HCT116 (cell line): ENCODE measurements around the gene SMARCAL1. TPM values are rescaled to one million over a fixed set of nuclear protein-coding genes. Genes with fewer than 3 reads are reported as not detected.

Source experiments
- ATAC-seq: fragments of 200-7000 bp; cut with Tn5 transposase; 2 replicates; pipeline ENCODE4 v1.9.1; 2020; ENCODE audit warnings: mild to moderate bottlenecking, moderate library complexity
- BruUV-seq: library from RNA; stranded (reverse); fragments of 400-500 nt; replicated peaks from 2 replicates; lab custom pipeline; 2021; lab: Mats Ljungman, UMichigan
- CTCF ChIA-PET: fragments of 300-600 bp; sonication (Branson Sonifier 250); formaldehyde crosslinking; loops from one replicate; lab custom pipeline; 2021; ENCODE audit warnings: antibody characterized with exemption; lab: Charles Lee
- POLR2A ChIA-PET: fragments of 300-600, 350-600 bp; sonication (Branson Sonifier 250); formaldehyde crosslinking; loops from one replicate; lab custom pipeline; 2021; ENCODE audit warnings: antibody characterized with exemption; lab: Charles Lee
- RAD21 ChIA-PET, 2 experiments: fragments of 300-600 bp; sonication (Branson Sonifier 250); formaldehyde crosslinking; loops; one replicate each; lab custom pipeline; 2023; ENCODE audit warnings: low total read pairs in 2 of 2; ENCODE audit not compliant: uncharacterized antibody in 2 of 2, unreplicated experiment in 2 of 2, low non-redundant PET in 1 of 2; lab: Charles Lee
- DNase-seq: peaks from one replicate; pipeline ENCODE4 v3.0.0-alpha.2; 2010; ENCODE audit warnings: low read depth, low spot score
- H2AFZ ChIP-seq: fragments of 200-600 bp; shearing (Covaris generic), sonication (generic); 2 replicates; pipeline ENCODE4 v1.6.1; 2017; ENCODE audit warnings: low read depth, mixed run types, mixed read lengths, antibody characterized with exemption, low read length; ENCODE audit not compliant: poor library complexity, severe bottlenecking
- H3K27ac ChIP-seq: 2 replicates; pipeline ENCODE4 v1.5.1; 2012; ENCODE audit warnings: low read depth, low read length
- H3K27me3 ChIP-seq: fragments of 200-600 bp; sonication (generic); 2 replicates; pipeline ENCODE4 v1.6.1; 2016; ENCODE audit warnings: mixed run types, low read length, mixed read lengths; ENCODE audit not compliant: insufficient read depth
- H3K36me3 ChIP-seq, 2 experiments: fragments of 200-500 bp in 1 of 2; fragments of 200-600 bp in 1 of 2; sonication (Bioruptor generic) in 1 of 2; sonication (generic) in 1 of 2; 2 replicates each; pipeline versions ENCODE4 v1.5.1 to v1.6.1; 2014 to 2016; ENCODE audit warnings: low read length in 2 of 2, inconsistent platforms in 1 of 2, mixed read lengths in 1 of 2, mixed run types in 1 of 2; ENCODE audit not compliant: insufficient read depth in 2 of 2, control insufficient read depth in 1 of 2
- H3K4me1 ChIP-seq, 2 experiments: fragments of 200-600 bp in 1 of 2; sonication (generic) in 1 of 2; 2 replicates each; pipeline versions ENCODE4 v1.5.1 to v1.6.1; 2012 to 2017; ENCODE audit warnings: low read length in 2 of 2, inconsistent platforms in 1 of 2, mild to moderate bottlenecking in 1 of 2, mixed read lengths in 1 of 2, mixed run types in 1 of 2, moderate library complexity in 1 of 2; ENCODE audit not compliant: insufficient read depth in 2 of 2, control insufficient read depth in 1 of 2
- H3K4me2 ChIP-seq: fragments of 200-600 bp; sonication (generic); 2 replicates; pipeline ENCODE4 v1.6.1; 2017; ENCODE audit warnings: mixed run types, low read length, mixed read lengths
- H3K4me3 ChIP-seq, 2 experiments: fragments of 200-600 bp in 1 of 2; sonication (generic) in 1 of 2; replicated peaks in 1 of 2; 2 replicates each; pipeline ENCODE4 v1.5.1; 2011 to 2016; ENCODE audit warnings: low read length in 2 of 2, control low read depth in 1 of 2, low read depth in 1 of 2, mild to moderate bottlenecking in 1 of 2, mixed read lengths in 1 of 2, mixed run types in 1 of 2
- H3K79me2 ChIP-seq: fragments of 200-600 bp; sonication (generic); 2 replicates; pipeline ENCODE4 v1.6.1; 2017; ENCODE audit warnings: mild to moderate bottlenecking, mixed run types, low read length, moderate library complexity, mixed read lengths; ENCODE audit not compliant: insufficient read depth
- H3K9ac ChIP-seq: fragments of 200-600 bp; sonication (generic); 2 replicates; pipeline ENCODE4 v1.6.1; 2016; ENCODE audit warnings: low read length, mixed read lengths
- H3K9me2 ChIP-seq: fragments of 200-600 bp; sonication (generic), shearing (Covaris generic); 2 replicates; pipeline ENCODE4 v1.6.1; 2017; ENCODE audit warnings: mixed run types, mild to moderate bottlenecking, moderate library complexity; ENCODE audit not compliant: insufficient read depth
- H3K9me3 ChIP-seq, 2 experiments: fragments of 200-500 bp in 1 of 2; fragments of 200-600 bp in 1 of 2; sonication (Bioruptor generic) in 1 of 2; sonication (generic) in 1 of 2; 2 replicates each; pipeline ENCODE4 v1.6.1; 2014 to 2017; ENCODE audit warnings: low read length in 2 of 2, mixed read lengths in 2 of 2, inconsistent platforms in 1 of 2, low read depth in 1 of 2, mild to moderate bottlenecking in 1 of 2, mixed run types in 1 of 2, moderate library complexity in 1 of 2; ENCODE audit not compliant: control insufficient read depth in 1 of 2, insufficient read depth in 1 of 2
- H4K20me1 ChIP-seq: fragments of 200-600 bp; sonication (generic), shearing (Covaris generic); 2 replicates; pipeline ENCODE4 v1.6.1; 2017; ENCODE audit warnings: mixed run types, mild to moderate bottlenecking, moderate library complexity; ENCODE audit not compliant: insufficient read depth
- CBX3 ChIP-seq: IDR thresholded peaks from 2 replicates; pipeline ENCODE4 v1.6.1; 2012; ENCODE audit warnings: low read depth
- FOSL1 ChIP-seq: IDR thresholded peaks from 2 replicates; pipeline ENCODE4 v1.6.1; 2012; ENCODE audit warnings: low read depth
- JUND ChIP-seq: IDR thresholded peaks from 2 replicates; pipeline ENCODE4 v1.6.1; 2012
- RAD21 ChIP-seq: IDR thresholded peaks from 2 replicates; pipeline ENCODE4 v1.6.1; 2012; ENCODE audit warnings: low read depth, mild to moderate bottlenecking
- SIN3A ChIP-seq: IDR thresholded peaks from 2 replicates; pipeline ENCODE4 v1.6.1; 2012; ENCODE audit warnings: low read depth
- TCF7L2 ChIP-seq: IDR thresholded peaks from 2 replicates; pipeline ENCODE4 v1.7.0; 2011; ENCODE audit warnings: borderline replicate concordance, inconsistent platforms; ENCODE audit not compliant: insufficient read depth, insufficient read length; ENCODE audit errors: extremely low read depth
- ZFX ChIP-seq: fragments of 450-650 bp; IDR thresholded peaks from 2 replicates; pipeline ENCODE4 v1.6.1; 2017
- ZNF274 ChIP-seq: fragments of 200-500 bp; sonication (Bioruptor generic); IDR thresholded peaks from 2 replicates; pipeline ENCODE4 v1.6.1; 2014; ENCODE audit warnings: mild to moderate bottlenecking, low read depth, low read length, inconsistent platforms
- intact Hi-C: fragments of 100-400 bp; cut with micrococcal nuclease; formaldehyde crosslinking; loops from 2 replicates; pipeline ENCODE4 v1.10.0; 2022
- total RNA-seq: library from RNA; stranded (reverse); gene quantifications from one replicate; pipeline ENCODE4 v1.2.1, GENCODE V29; 2021; ENCODE audit not compliant: unreplicated experiment
- TF ChIP-seq, protein P1 (sequence below): IDR thresholded peaks from 2 replicates; pipeline ENCODE4 v1.6.1; 2012; ENCODE audit warnings: low read depth
- TF ChIP-seq, protein P2 (sequence below): IDR thresholded peaks from 2 replicates; pipeline ENCODE4 v1.6.1; 2012
- TF ChIP-seq, protein P3 (sequence below), 3 experiments: fragments of 200-600 bp in 1 of 3; sonication (generic) in 1 of 3; IDR thresholded peaks in 2 of 3; conservative IDR thresholded peaks in 1 of 3; 2 replicates each; pipeline ENCODE4 v1.5.1; 2012 to 2017; ENCODE audit warnings: low read depth in 2 of 3, low read length in 2 of 3, antibody characterized with exemption in 1 of 3, borderline replicate concordance in 1 of 3, control low read depth in 1 of 3, mild to moderate bottlenecking in 1 of 3, mixed read lengths in 1 of 3, mixed run types in 1 of 3, moderate library complexity in 1 of 3; ENCODE audit not compliant: insufficient read depth in 1 of 3
- TF ChIP-seq, protein P4 (sequence below): IDR thresholded peaks from 2 replicates; pipeline ENCODE4 v1.6.1; 2011; ENCODE audit warnings: mild to moderate bottlenecking, low read length, moderate library complexity; ENCODE audit not compliant: insufficient replicate concordance; ENCODE audit errors: extremely low read depth

The SMARCAL1 gene
- total RNA-seq, 1 experiment from 2014 or later: 18.0 TPM

DNA sequence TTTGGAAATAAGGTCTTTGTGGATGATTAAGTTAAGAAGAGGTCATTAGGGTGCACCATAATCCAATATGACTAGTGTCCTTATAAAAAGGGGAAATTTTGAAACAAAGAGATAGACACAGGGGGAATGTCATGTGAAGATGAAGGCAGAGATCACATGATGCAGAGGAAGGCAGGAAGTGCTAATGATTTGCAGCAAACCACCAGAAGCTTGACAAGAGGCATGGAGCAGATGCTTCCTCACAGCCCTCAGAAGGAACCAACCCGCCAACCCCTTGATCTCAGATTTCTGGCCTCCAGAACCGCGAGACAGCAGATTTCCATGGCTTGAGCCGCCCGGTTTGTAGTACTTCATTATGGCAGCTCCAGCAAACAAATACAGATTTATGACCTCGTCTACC is 17.4 kb upstream of the SMARCAL1 start (continued):
- TF ChIP-seq, protein P1, sequence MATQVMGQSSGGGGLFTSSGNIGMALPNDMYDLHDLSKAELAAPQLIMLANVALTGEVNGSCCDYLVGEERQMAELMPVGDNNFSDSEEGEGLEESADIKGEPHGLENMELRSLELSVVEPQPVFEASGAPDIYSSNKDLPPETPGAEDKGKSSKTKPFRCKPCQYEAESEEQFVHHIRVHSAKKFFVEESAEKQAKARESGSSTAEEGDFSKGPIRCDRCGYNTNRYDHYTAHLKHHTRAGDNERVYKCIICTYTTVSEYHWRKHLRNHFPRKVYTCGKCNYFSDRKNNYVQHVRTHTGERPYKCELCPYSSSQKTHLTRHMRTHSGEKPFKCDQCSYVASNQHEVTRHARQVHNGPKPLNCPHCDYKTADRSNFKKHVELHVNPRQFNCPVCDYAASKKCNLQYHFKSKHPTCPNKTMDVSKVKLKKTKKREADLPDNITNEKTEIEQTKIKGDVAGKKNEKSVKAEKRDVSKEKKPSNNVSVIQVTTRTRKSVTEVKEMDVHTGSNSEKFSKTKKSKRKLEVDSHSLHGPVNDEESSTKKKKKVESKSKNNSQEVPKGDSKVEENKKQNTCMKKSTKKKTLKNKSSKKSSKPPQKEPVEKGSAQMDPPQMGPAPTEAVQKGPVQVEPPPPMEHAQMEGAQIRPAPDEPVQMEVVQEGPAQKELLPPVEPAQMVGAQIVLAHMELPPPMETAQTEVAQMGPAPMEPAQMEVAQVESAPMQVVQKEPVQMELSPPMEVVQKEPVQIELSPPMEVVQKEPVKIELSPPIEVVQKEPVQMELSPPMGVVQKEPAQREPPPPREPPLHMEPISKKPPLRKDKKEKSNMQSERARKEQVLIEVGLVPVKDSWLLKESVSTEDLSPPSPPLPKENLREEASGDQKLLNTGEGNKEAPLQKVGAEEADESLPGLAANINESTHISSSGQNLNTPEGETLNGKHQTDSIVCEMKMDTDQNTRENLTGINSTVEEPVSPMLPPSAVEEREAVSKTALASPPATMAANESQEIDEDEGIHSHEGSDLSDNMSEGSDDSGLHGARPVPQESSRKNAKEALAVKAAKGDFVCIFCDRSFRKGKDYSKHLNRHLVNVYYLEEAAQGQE: no peak
- TF ChIP-seq TCF7L2 (no peak), JUND (no peak), FOSL1 (no peak), CBX3 (no peak)
- TF ChIP-seq, all 23 proteins: peak for 0

DNA sequence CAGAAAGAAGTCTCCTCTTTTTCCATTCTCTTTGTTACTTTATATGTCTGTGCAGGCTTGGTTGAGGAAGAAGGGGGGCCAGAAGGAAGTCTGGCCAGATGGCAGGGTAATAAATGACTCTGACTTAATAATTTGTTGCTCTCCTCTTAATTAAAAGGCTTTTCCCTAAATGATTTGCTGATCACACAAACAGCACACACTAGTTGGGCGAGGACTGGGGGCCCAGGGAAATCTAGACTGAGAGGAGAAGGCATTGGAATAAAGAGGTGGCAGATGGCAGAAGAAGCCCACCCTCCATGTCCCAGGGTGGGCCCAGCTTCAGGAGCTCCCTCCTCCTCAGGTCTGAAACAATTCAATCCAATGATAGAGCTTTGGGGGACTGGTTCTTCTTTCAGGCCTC is 12.7 kb upstream of the SMARCAL1 start:
- intact Hi-C loops: loop anchor here (5.0 kb wide), 1 partner anchor 287 kb away; no protein-coding TSS in a partner anchor
- ATAC-seq: no peak

More for the DNA sequence above, 12.7 kb upstream of the SMARCAL1 start:
- H3K36me3 ChIP-seq: no peaks in the 10 kb centered on the region
- H3K27ac ChIP-seq: no peak overlapping the region
- no peaks in the 10 kb centered on the region for H3K9me3 ChIP-seq
- no peaks in the 10 kb centered on the region for H3K79me2 ChIP-seq
- POLR2A ChIA-PET: interaction anchor here (1.3 kb wide), 1 partner anchor 99 kb away, joined by 4 read pairs; the partner anchor contains the start of gene RPL37A
- no peak overlapping the region for H3K4me3 ChIP-seq
- H3K9ac ChIP-seq: no peak overlapping the region
- no peak overlapping the region for H3K4me2 ChIP-seq
- RAD21 ChIA-PET: no interaction called here
- H3K4me1 ChIP-seq: no peaks in the 10 kb centered on the region
- TF ChIP-seq SIN3A (no peak), TCF7L2 (no peak), JUND (no peak), ZNF274 (no peak), FOSL1 (no peak), RAD21 (no peak), ZFX (no peak)
- TF ChIP-seq, protein P2, sequence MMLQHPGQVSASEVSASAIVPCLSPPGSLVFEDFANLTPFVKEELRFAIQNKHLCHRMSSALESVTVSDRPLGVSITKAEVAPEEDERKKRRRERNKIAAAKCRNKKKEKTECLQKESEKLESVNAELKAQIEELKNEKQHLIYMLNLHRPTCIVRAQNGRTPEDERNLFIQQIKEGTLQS: no peak
- TF ChIP-seq, protein P3, sequence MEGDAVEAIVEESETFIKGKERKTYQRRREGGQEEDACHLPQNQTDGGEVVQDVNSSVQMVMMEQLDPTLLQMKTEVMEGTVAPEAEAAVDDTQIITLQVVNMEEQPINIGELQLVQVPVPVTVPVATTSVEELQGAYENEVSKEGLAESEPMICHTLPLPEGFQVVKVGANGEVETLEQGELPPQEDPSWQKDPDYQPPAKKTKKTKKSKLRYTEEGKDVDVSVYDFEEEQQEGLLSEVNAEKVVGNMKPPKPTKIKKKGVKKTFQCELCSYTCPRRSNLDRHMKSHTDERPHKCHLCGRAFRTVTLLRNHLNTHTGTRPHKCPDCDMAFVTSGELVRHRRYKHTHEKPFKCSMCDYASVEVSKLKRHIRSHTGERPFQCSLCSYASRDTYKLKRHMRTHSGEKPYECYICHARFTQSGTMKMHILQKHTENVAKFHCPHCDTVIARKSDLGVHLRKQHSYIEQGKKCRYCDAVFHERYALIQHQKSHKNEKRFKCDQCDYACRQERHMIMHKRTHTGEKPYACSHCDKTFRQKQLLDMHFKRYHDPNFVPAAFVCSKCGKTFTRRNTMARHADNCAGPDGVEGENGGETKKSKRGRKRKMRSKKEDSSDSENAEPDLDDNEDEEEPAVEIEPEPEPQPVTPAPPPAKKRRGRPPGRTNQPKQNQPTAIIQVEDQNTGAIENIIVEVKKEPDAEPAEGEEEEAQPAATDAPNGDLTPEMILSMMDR (IDR thresholded peaks at IDR 0.05 in 2 of 3, conservative IDR thresholded peaks at IDR 0.05 in 1 of 3; ENCODE audit: borderline replicate concordance in 1 of 3, insufficient read depth in 1 of 3, low read depth in 2 of 3, low read length in 2 of 3): no peak
- TF ChIP-seq, protein P4, sequence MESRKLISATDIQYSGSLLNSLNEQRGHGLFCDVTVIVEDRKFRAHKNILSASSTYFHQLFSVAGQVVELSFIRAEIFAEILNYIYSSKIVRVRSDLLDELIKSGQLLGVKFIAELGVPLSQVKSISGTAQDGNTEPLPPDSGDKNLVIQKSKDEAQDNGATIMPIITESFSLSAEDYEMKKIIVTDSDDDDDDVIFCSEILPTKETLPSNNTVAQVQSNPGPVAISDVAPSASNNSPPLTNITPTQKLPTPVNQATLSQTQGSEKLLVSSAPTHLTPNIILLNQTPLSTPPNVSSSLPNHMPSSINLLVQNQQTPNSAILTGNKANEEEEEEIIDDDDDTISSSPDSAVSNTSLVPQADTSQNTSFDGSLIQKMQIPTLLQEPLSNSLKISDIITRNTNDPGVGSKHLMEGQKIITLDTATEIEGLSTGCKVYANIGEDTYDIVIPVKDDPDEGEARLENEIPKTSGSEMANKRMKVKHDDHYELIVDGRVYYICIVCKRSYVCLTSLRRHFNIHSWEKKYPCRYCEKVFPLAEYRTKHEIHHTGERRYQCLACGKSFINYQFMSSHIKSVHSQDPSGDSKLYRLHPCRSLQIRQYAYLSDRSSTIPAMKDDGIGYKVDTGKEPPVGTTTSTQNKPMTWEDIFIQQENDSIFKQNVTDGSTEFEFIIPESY: no peak
- TF ChIP-seq, protein P1: no peak
- H4K20me1 ChIP-seq: no peaks in the 10 kb centered on the region
- no peak for DNase-seq
- no peaks in the 10 kb centered on the region for H3K27me3 ChIP-seq
- no peaks in the 10 kb centered on the region for H3K9me2 ChIP-seq
- CTCF ChIA-PET: no interaction called here
- H2AFZ ChIP-seq: no peak overlapping the region
- no TSS peak for BruUV-seq
